Astrocyte (in vitro differentiated cells and primary cell): Measurements from ENCODE around the gene VPS8.

Experiments
- EZH2 ChIP-seq: IDR thresholded peaks from 2 replicates; pipeline ENCODE4 v1.6.1; 2012; ENCODE audit warnings: mild to moderate bottlenecking, low read length, inconsistent platforms; ENCODE audit not compliant: insufficient read depth
- TF ChIP-seq, protein P1 (sequence below): IDR thresholded peaks from 2 replicates; pipeline ENCODE4 v1.5.1; 2011; ENCODE audit warnings: low read depth, mild to moderate bottlenecking, inconsistent platforms, low read length, moderate library complexity; ENCODE audit not compliant: insufficient read depth

- TF ChIP-seq, protein P1, sequence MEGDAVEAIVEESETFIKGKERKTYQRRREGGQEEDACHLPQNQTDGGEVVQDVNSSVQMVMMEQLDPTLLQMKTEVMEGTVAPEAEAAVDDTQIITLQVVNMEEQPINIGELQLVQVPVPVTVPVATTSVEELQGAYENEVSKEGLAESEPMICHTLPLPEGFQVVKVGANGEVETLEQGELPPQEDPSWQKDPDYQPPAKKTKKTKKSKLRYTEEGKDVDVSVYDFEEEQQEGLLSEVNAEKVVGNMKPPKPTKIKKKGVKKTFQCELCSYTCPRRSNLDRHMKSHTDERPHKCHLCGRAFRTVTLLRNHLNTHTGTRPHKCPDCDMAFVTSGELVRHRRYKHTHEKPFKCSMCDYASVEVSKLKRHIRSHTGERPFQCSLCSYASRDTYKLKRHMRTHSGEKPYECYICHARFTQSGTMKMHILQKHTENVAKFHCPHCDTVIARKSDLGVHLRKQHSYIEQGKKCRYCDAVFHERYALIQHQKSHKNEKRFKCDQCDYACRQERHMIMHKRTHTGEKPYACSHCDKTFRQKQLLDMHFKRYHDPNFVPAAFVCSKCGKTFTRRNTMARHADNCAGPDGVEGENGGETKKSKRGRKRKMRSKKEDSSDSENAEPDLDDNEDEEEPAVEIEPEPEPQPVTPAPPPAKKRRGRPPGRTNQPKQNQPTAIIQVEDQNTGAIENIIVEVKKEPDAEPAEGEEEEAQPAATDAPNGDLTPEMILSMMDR: no peak
- no peak for TF ChIP-seq EZH2
These were observed 259.4 kb downstream of the VPS8 start for GRCh38 chr3:185071287-185071800.
